ENCODE measurements around the gene SORT1. TPM values are rescaled to one million over a fixed set of nuclear protein-coding genes. Genes with fewer than 3 reads are reported as not detected.

The SORT1 gene
- total and polyA plus RNA-seq, 2 of the 4 experiments (the other 2 are of a cell fraction): 15.8 to 16.7 TPM

- H3K56ac ChIP-seq (ENCODE audit: extremely low read depth, insufficient read depth, low read length): no peak overlapping the region
- intact Hi-C loops (cut with micrococcal nuclease) (loop anchor here (1.0 to 2.0 kb wide), 2 partner anchors 123 to 257 kb away; no protein-coding TSS in a partner anchor), dilution Hi-C loops (cut with HindIII; ENCODE audit: low sequenced_read_pairs, unreplicated experiment) (no loop called here), in situ Hi-C loops (cut with MboI; ENCODE audit: low sequenced_read_pairs) (loop anchor here (5.0 kb wide), 1 partner anchor 121 kb away; the partner anchor contains the start of gene SORT1)
- POLR2A ChIA-PET (ENCODE audit: unreplicated experiment): no interaction called here
- H4K91ac ChIP-seq (ENCODE audit: insufficient read depth, low read depth, low read length): no peak overlapping the region
- no peak overlapping the region for H3K4me2 ChIP-seq (ENCODE audit: low read depth, low read length)
- no peak overlapping the region for H4K5ac ChIP-seq (ENCODE audit: low read depth, low read length)
- H4K20me1 ChIP-seq (ENCODE audit: insufficient read depth, low read length): no peaks in the 10 kb centered on the region
- no peak overlapping the region for H3K18ac ChIP-seq (ENCODE audit: low read depth, low read length)
- H2BK120ac ChIP-seq (ENCODE audit: low read depth, low read length): peak overlapping the region; percentile 67
- no peak overlapping the region; a peak in 1 of 4 replicates for H4K8ac ChIP-seq (ENCODE audit: low read depth in 2 of 2, low read length in 2 of 2)
- H3K79me1 ChIP-seq (ENCODE audit: low read depth in 1 of 2, low read length in 2 of 2): peaks cover 5 to 31% of the 10 kb centered on the region in 2 experiments
- ATAC-seq (ENCODE audit: low read depth): peak; percentile 28
- CTCF ChIA-PET: interaction anchor here (1.0 to 1.5 kb wide), 2 partner anchors 122 to 124 kb away, joined by 3 read pairs; partner anchors contain the start of gene SORT1
- H3K9me3 ChIP-seq (ENCODE audit: control insufficient read depth, insufficient read depth, low read length): no peaks in the 10 kb centered on the region
- no TSS peak for BruUV-seq (replicated peaks)
- peak overlapping the region; percentile 70 for H2AFZ ChIP-seq (replicated peaks; ENCODE audit: low read length, poor library complexity)
- H2AK5ac ChIP-seq (ENCODE audit: low read depth, low read length): peak overlapping the region; percentile 85
- peaks cover 5% of the 10 kb centered on the region; the same call in 1 of the 2 replicates for H3K9me1 ChIP-seq (ENCODE audit: insufficient read depth, low read length)
- no peak for TF ChIP-seq NFE2L2 (IDR thresholded peaks at IDR 0.05; ENCODE audit: low read depth, low read length)
- TF ChIP-seq MAFK (IDR thresholded peaks at IDR 0.05; ENCODE audit: low read depth, low read length): no peak
- TF ChIP-seq FOS (IDR thresholded peaks at IDR 0.05; ENCODE audit: low read depth, low read length): no peak
- no peak for TF ChIP-seq RFX5 (IDR thresholded peaks at IDR 0.05; ENCODE audit: low read depth, low read length)
- H2BK5ac ChIP-seq (ENCODE audit: low read depth, low read length, poor library complexity, severe bottlenecking): no peak overlapping the region
- peak overlapping the region; percentile 26 for H2AK9ac ChIP-seq (replicated peaks; ENCODE audit: low read depth, low read length, poor library complexity)
- H3K14ac ChIP-seq (replicated peaks; ENCODE audit: low read depth, low read length): no peak overlapping the region
- peak overlapping the region; percentile 33; the same call in 1 of the 3 replicates for H2BK15ac ChIP-seq (ENCODE audit: low read depth, low read length)
- H2BK20ac ChIP-seq (ENCODE audit: low read depth, low read length): peak overlapping the region; percentile 17
- no peak overlapping the region for H3K9ac ChIP-seq (ENCODE audit: low read depth, low read length)
- peaks cover 14% of the 10 kb centered on the region for H3K4me1 ChIP-seq (ENCODE audit: control insufficient read depth, insufficient read depth, low read length)
- peak; percentile 75 for DNase-seq
- peak overlapping the region; percentile 60 for H3K4ac ChIP-seq (ENCODE audit: low read depth, low read length)
- H3K27ac ChIP-seq (ENCODE audit: insufficient read depth, low read length): no peak overlapping the region
- H3K23ac ChIP-seq (ENCODE audit: low read depth, low read length): no peak overlapping the region
- no peaks in the 10 kb centered on the region for H3K27me3 ChIP-seq (ENCODE audit: control insufficient read depth, insufficient read depth, low read length)
- no peak overlapping the region for H3K4me3 ChIP-seq (ENCODE audit: insufficient read depth, low read depth, low read length)
- peaks cover 6% of the 10 kb centered on the region for H3K36me3 ChIP-seq (ENCODE audit: control insufficient read depth, insufficient read depth, low read length)
- WGBS, 2 experiments (ENCODE audit: extremely low coverage in 2 of 2, insufficient read length in 1 of 2): no CpG with 5 or more reads among the region's 9 CpGs
These were observed 121.9 kb downstream of the SORT1 start for GRCh38 chr1:109275706-109276345.
